H7 (cell line): ENCODE measurements around the gene C9orf152. TPM values are rescaled to one million over a fixed set of nuclear protein-coding genes. Genes with fewer than 3 reads are reported as not detected.
A peak's percentile ranks its signal among the peaks of the same experiment; 100 is the strongest.
"Not testable (repeated sequence)": the region's sequence is repeated elsewhere in the genome, so short reads cannot be mapped to it uniquely, and the experiment has no call there.

Source experiments
- DNase-seq: peaks from one replicate; pipeline ENCODE4 v3.0.0; 2012
- H3K27me3 ChIP-seq: 2 replicates; pipeline ENCODE4 v1.6.0; 2011; ENCODE audit warnings: mild to moderate bottlenecking, low read length; ENCODE audit not compliant: control insufficient read depth, insufficient read depth
- H3K36me3 ChIP-seq: replicated peaks from 2 replicates; pipeline ENCODE4 v1.5.1; 2011; ENCODE audit warnings: low read length; ENCODE audit not compliant: control insufficient read depth, insufficient read depth
- H3K4me3 ChIP-seq: 2 replicates; pipeline ENCODE4 v1.5.1; 2011; ENCODE audit warnings: low read depth, mild to moderate bottlenecking, control low read depth, low read length, moderate library complexity; ENCODE audit not compliant: insufficient read depth
- total RNA-seq: library from RNA; depleted of rRNA; stranded (reverse); fragments of >200 nt; shearing (Covaris generic); gene quantifications from 2 replicates; pipeline ENCODE4 v1.2.3, GENCODE V29; 2014

The C9orf152 gene
- total RNA-seq, 1 experiment from 2014 or later, result not detected

DNA sequence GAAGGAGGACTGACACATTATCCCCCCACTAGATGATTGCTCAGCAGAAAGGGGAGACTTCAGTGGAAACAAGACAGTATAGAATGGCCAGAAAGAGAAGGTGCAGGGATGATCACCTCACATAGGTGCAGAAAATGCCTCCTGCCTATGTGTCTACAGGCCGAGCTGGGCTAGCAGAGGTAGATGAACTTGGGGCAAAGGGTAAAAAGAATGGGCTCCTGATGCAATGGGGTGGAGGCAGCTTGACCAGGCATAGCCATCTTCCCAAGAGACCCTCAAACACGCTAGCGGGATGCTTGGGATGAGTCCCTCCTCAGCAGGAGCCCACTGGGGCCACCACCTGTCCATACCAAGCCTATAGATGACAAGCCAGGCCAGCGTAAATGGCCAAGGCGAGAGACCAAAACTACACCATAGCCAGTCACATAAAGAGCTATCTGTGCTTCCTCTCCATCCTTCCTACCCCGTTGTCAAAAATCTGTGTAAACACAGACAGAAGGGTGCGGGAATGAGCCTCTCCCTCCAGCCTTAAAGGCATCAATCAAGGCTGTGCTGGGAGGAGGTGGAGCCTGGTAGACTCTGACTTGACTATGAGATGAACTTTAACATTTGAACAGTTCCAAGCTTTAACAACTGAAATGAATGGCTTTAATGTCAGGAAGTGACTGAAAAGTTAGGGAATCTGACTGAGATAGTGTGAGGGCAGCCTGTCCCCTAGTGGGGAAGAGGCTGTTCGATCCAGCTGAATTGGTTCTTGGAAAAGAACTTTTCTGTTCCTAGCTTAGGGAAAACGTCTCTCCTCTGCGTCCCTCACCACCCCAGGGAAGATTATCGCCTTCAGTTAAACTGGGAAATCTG lies 10.4 kb downstream of the C9orf152 start:
- Histone ChIP-seq H3K36me3 (no peaks in the 10 kb centered on the region), H3K27me3 (no peaks in the 10 kb centered on the region), H3K4me3 (no peak overlapping the region)
- peak; percentile 29 for DNase-seq

DNA sequence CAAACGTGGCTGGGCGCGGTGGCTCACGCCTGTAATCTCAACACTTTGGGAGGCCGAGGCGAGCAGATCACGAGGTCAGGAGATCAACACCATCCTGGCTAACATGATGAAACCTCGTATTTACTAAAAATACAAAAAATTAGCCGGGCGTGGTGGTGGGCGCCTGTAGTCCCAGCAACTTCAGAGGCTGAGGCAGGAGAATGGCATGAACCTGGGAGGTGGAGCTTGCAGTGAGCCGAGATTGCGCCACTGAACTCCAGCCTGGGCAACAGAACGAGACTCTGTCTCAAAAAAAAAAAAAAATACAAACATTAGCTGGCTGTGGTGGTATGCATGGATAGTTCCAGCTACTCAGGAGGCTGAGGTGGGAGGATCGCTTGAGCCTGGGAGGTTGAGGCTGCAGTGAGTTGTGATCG lies 11.9 kb downstream of the C9orf152 start:
- DNase-seq, H3K27me3 ChIP-seq, H3K36me3 ChIP-seq, H3K4me3 ChIP-seq: not testable (repeated sequence)

DNA sequence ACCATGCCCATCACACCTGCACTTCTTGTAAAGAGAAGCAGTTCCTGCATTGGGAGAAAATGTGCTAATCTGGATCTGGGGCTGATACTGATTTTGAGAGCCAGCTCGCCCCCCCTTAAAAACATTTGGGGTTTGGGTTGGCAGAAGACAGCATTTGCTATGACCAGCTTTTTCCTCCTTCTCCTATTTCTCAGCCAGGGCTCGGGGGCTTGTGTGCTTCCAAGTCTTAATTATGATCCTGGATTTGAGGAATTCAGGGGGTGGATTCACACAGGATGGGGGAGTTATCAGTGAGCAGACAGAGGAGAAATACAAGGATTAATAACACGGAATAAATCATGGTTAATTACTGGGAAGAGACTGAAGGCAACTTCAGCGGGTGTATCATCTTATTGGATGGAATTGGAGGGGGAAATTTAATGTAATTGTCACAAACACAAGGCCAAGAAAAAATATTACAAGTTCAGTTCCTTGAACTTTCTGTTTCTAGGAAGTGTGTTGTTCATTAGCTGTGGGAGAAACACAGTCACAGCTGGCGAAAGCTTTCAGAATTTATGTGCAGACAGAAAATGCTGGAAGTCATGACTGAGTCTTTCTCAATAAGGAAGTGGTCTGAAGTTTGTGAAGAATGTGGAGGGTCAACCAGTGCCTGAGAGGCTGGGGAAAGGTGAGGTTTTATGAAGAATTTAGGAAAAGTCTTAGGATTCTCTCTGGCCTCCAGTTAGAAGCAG lies 15.3 kb downstream of the C9orf152 start:
- no peaks in the 10 kb centered on the region for H3K36me3 ChIP-seq
- no peak for DNase-seq
- H3K27me3 ChIP-seq, result no peaks in the 10 kb centered on the region
- no peak overlapping the region for H3K4me3 ChIP-seq

DNA sequence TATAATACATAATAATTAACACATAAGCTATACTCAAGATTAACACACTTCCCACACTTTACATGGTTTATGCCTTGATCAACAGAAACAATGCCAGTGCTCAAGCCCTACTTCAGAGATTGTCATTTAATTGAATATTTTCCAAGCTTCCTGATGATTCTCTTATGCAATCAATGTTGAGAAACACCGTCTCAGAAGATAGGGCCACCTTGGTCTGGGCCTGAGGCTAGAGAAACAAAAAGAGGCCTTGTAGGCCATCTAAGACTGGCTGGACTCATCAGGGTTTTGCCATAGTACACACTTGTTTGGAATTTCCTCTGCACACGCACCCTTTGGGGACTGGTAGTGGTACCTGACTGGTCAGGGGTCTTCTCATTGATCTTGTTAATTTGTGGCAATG lies 16.3 kb downstream of the C9orf152 start:
- DNase-seq, result no peak
- no peak overlapping the region for H3K4me3 ChIP-seq
- H3K36me3 ChIP-seq, result no peaks in the 10 kb centered on the region
- no peaks in the 10 kb centered on the region for H3K27me3 ChIP-seq

DNA sequence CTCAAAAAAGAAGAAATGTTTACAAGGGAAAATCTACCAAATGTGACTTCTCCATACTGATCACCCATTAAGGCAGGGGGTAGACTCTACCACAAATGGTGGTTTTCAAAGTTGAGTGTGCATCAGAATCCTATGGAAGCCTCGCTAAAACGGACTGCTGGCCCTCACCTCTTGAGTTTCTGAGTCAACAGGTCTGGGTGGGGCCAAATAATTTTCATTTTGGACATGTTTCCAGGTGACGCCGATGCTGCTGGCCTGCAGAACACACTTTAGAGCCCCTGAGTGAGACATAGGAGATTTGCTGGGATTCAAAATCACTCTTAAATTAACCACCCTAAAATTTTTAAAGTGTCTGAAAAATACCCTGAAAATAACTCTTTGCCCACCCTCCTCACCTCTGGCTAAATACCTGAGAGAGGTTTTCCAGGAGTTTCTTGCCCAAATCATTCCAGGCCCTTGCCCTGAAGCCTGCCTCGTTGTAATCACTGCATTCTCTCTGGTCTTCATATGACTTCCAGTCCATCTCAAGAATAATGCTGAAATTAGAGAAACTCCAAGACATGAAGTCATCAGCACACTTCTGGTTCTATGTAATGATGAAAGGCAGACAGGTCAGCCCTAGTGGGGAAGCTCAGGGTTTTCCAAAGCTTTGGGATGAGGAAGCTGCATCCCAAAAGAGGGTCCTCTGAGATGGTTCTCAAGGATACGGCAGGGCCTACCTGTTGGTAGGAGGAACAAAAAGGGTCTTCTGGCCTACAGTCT lies 18.2 kb downstream of the C9orf152 start:
- DNase-seq, result no peak
- Histone ChIP-seq H3K36me3 (no peaks in the 10 kb centered on the region), H3K27me3 (no peaks in the 10 kb centered on the region), H3K4me3 (no peak overlapping the region)

DNA sequence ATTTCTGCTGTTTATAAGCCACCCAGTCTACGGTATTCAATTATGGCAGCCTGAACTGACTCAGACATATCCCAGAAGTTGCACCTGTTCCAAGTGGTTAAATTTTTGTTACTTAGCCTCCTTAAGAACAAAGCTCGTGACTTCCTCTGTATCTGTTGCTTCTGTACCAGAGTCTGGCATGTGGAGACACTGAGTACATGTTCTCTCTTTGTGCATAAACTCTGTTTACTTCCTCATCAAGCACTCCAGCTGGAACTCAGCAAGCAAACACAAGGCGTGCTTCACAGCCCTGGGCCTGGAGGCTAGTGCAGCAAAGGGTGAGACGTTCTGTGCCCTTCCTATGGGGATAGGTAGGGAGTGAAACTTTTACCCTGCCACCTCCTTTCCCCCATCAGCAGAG lies 19.0 kb downstream of the C9orf152 start:
- Histone ChIP-seq H3K36me3 (no peaks in the 10 kb centered on the region), H3K4me3 (no peak overlapping the region), H3K27me3 (no peaks in the 10 kb centered on the region)
- no peak for DNase-seq

DNA sequence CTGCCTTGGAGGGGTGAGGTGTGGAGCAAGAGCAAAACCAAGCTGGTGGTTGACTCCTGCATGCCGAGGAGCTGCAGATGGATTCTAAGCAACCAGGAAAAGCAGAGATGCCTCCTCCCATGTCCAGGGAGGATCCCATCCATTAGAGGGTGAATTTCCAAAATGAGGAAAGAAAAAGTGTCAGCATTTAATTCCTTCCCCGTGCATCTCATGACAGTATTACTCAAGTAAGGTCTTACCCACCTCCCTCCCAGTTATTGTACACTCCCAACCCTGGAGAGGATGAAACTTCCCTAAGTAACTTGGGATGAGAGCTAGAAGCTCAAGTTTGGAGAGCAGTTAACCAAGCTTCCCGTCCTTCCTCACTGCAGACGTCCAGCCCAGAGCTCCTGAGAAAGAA lies 19.9 kb downstream of the C9orf152 start:
- DNase-seq, result no peak
- H3K27me3 ChIP-seq, result no peaks in the 10 kb centered on the region
- H3K36me3 ChIP-seq, result no peaks in the 10 kb centered on the region
- H3K4me3 ChIP-seq, result no peak overlapping the region

DNA sequence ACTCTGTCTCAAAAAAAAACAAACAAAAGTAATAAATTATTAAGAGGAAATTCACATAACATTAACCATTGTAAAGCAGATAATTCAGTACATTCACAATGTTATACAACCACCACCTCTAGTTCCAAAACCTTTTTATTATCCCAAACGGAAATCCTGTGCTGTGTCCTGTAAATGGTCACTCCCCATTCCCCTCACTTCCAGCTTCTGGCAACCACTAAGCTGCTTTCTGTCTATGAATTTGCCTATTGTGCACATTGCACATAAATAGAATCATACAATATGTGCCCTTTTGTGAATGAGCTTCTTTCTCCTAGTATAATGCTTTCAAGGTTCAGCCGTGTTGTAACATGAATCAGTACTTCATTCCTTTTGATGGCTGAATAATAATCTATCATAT lies 20.8 kb downstream of the C9orf152 start:
- DNase-seq, result no peak
- Histone ChIP-seq H3K36me3 (no peaks in the 10 kb centered on the region), H3K4me3 (no peak overlapping the region), H3K27me3 (no peaks in the 10 kb centered on the region)

DNA sequence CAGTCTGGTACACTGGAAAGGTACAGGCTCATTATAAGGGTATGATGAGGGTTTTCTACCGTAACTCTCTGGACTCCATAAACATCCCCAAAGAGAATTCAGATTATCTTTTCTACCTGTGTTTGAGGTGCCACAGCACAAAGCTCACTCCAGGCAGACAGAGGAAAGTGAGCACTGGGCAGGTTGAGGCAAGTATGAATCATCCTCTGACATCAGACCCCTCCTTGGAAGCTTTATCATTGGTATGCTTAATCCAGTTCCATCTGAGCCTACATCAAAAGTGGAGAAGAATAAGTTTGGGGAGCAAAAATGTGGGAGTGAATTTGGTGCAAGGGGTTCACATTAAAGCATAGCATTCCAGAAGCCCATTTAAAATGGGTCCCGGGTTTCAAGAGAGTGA lies 21.7 kb downstream of the C9orf152 start:
- no peaks in the 10 kb centered on the region for H3K27me3 ChIP-seq
- H3K4me3 ChIP-seq, result no peak overlapping the region
- DNase-seq, result no peak
- H3K36me3 ChIP-seq, result no peaks in the 10 kb centered on the region

DNA sequence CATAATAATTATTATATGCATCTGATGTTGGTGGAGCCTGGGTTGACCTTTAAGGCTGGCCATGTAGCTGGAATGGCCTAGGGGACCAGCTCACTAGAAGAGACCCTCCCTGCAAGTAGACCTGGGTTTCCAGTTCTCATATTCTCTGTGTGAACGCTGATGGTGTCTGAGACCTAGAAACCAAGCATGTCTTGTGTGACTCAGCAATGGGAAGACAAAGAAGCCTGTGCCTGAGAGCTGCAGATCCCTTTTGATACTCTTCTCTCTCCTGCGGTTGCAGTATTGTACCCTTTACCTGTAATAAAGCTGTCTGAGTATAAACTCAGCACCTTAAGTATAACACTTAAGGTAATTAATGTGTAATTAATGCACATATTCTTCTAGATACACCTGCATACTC lies 22.2 kb downstream of the C9orf152 start:
- no peaks in the 10 kb centered on the region for H3K36me3 ChIP-seq
- H3K4me3 ChIP-seq, result no peak overlapping the region
- no peaks in the 10 kb centered on the region for H3K27me3 ChIP-seq
- no peak for DNase-seq

DNA sequence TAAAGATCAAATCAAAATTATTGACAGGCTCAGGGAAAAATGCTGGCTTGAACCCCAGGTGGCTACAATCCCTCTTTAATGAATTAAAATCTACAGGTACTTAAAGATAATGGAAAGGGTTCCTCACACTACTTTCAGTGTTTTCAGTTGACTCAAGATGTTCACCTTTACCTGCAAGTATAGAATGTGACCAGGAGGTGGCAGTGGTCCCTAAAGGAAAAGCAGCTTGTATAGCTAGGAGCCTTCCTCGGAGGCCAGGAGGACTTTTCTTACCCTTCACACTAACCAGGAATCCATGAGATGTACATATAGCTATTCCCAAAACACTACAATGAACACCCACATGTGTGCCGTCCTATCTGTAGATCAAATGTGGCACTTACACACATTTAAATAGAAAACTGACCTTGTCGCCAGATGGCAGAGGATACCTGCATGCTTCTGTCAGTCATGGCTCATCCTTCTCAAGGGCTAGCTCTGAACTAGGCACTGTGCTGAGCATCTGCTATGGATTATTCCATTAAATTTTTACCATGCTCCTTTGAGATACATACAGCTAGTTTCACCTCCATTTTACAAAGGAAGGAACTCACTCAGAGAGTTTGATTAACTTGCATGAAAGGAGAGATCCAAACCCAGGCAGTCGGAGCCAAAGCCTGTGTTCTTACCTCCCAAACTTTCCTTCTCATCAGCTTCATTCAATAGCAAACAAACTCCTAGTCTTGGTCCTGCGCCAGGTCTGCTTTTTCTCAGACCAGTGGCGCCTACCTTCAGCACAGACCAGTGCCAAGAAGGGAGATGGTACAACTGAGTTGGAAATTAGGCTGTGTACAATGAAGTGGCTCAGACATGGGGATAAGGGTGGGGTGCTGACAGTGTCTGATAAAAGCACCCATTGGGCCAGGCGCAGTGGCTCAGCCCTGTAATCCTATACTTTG lies 24.5 kb downstream of the C9orf152 start:
- peak; percentile 75 for DNase-seq
- Histone ChIP-seq H3K4me3 (no peak overlapping the region), H3K36me3 (no peaks in the 10 kb centered on the region), H3K27me3 (no peaks in the 10 kb centered on the region)

DNA sequence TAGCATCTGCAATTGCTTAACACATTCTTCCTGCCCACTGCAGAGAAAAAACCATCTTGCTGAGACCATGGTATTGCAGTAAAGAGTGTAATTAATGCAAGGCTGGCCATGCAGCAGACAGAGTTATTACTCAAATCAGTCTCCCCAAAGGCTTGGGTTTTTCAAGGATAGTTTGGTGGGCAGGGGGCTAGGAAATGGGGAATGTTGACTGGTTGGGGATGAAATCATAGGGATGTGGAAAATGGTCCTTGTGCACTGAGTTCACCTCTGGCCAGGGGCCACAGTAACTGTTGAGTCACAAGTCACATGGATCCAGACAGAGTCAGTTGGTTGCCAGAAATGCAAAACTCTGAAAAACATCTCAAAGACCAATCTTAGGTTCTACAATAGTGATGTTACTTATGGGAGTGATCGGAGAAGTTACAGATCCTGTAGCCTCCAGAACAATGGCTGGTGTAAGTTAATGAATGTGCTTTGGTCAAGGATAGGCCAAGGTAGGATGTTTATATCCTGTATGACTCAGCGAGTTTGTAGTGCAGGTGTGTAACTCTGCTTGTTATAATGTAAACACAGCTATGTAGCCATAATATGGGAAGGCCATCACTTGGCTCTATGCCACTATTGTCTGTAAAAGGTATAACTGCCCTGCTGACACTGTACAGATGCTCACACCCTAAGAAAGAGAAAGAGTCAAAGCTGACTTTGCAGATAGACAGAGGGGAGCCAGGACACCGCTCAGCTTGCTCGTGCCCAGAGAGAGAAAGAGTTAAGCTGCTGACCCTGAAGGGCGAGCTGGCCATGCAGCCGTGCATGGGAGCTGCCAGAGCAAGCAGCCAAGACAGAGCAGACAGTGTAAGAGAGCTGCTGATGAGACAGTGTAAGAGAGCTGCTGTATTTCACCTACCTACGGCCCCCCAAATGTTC lies 27.2 kb downstream of the C9orf152 start:
- Histone ChIP-seq H3K27me3 (no peaks in the 10 kb centered on the region), H3K4me3 (no peak overlapping the region), H3K36me3 (no peaks in the 10 kb centered on the region)
- no peak for DNase-seq

DNA sequence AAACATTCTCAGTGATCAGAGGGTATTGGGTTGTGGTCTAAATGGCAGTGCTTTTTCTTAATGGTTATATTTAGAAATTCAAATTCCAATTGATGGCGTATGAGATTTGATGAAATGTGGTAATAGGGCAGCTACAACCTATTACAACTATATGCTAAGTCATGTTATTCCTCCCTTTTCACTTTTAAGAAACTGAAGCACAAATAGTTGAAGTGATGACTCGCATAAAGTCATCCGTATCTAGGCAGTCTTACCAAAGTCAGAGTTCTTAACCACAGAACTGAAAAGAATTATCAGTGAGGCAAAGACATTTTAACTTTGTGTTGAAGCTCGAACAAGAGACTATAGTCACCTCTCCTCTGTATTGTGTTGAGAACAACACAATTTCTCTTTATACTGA lies 28.2 kb downstream of the C9orf152 start:
- no peaks in the 10 kb centered on the region for H3K27me3 ChIP-seq
- H3K4me3 ChIP-seq, result no peak overlapping the region
- DNase-seq, result no peak
- no peaks in the 10 kb centered on the region for H3K36me3 ChIP-seq
